IPS-NIHi11 (cell line): Measurements from ENCODE around the gene CNN1.
"Not testable (repeated sequence)": the region's sequence is repeated elsewhere in the genome, so short reads cannot be mapped to it uniquely, and the experiment has no call there.

Experiments
- DNase-seq: peaks from one replicate; pipeline ENCODE4 v3.0.0; 2012; ENCODE audit warnings: mixed read lengths, low spot score

Gene CNN1

GRCh38 chr19:11566164-11566563 is 27.5 kb downstream of the CNN1 start:
- no peak for DNase-seq

- DNase-seq: no peak
Observed at GRCh38 chr19:11570039-11570462, 31.4 kb downstream of the CNN1 start.

- DNase-seq: not testable (repeated sequence)
Observed at GRCh38 chr19:11573354-11573753, 34.7 kb downstream of the CNN1 start.

- not testable (repeated sequence) for DNase-seq
Observed at GRCh38 chr19:11573763-11574162, 35.1 kb downstream of the CNN1 start.

- DNase-seq: no peak
Observed at GRCh38 chr19:11574689-11575088, 36.0 kb downstream of the CNN1 start.

- DNase-seq: no peak
Observed at GRCh38 chr19:11576227-11576626, 37.6 kb downstream of the CNN1 start.

- no peak for DNase-seq
Observed at GRCh38 chr19:11577451-11578257, 39.0 kb downstream of the CNN1 start, which contains the start of gene ACP5. ACP5 (minus strand) TSS chr19:11577645; CDS start chr19:11577317, 328 bp downstream.

- peak; percentile 74 for DNase-seq
Observed at GRCh38 chr19:11578258-11579142, 39.8 kb downstream of the CNN1 start.

- DNase-seq: no peak
Observed at GRCh38 chr19:11580116-11580515, 41.5 kb downstream of the CNN1 start.

GRCh38 chr19:11581740-11582139 is 43.1 kb downstream of the CNN1 start:
- DNase-seq: no peak

- no peak for DNase-seq
Observed at GRCh38 chr19:11586331-11586730, 47.7 kb downstream of the CNN1 start.

GRCh38 chr19:11587302-11587974 is 48.8 kb downstream of the CNN1 start:
- peak; percentile 85 for DNase-seq

GRCh38 chr19:11587975-11588631 is 49.5 kb downstream of the CNN1 start:
- DNase-seq: no peak

GRCh38 chr19:11594084-11594483 is 55.4 kb downstream of the CNN1 start:
- DNase-seq: no peak

- DNase-seq: no peak
Observed at GRCh38 chr19:11596156-11596555, 57.5 kb downstream of the CNN1 start.

- DNase-seq: peak; percentile 99
Observed at GRCh38 chr19:11597202-11598102, 58.8 kb downstream of the CNN1 start, which contains the start of gene ZNF627. ZNF627 (plus strand) TSS chr19:11597483; CDS start chr19:11597628, 145 bp downstream.

- DNase-seq: no peak
Observed at GRCh38 chr19:11598103-11598483, 59.4 kb downstream of the CNN1 start.

- DNase-seq: no peak
Observed at GRCh38 chr19:11598746-11599145, 60.1 kb downstream of the CNN1 start.

- not testable (repeated sequence) for DNase-seq
Observed at GRCh38 chr19:11599704-11600103, 61.1 kb downstream of the CNN1 start.
